ENCODE data around the gene MYOT. TPM values are rescaled to one million over a fixed set of nuclear protein-coding genes. Genes with fewer than 3 reads are reported as not detected.

MYOT gene
- total RNA-seq, 1 donor from 2014 or later: not detected

GRCh38 chr5:137888466-137888862, 20.8 kb downstream of the MYOT start:
- H3K36me3 Mint-ChIP-seq (ENCODE audit: unreplicated experiment): no peaks in the 10 kb centered on the region
- peaks cover 10% of the 10 kb centered on the region for H3K4me1 Mint-ChIP-seq (ENCODE audit: low read depth, unreplicated experiment)
- no peaks in the 10 kb centered on the region for H3K9me3 Mint-ChIP-seq (ENCODE audit: unreplicated experiment)
- H3K4me3 Mint-ChIP-seq (ENCODE audit: unreplicated experiment): peak overlapping the region; percentile 73
- no peak for DNase-seq
- TF ChIP-seq CTCF (IDR thresholded peaks at IDR 0.05; ENCODE audit: partially characterized antibody, unreplicated experiment): no peak
- H3K27me3 Mint-ChIP-seq (ENCODE audit: unreplicated experiment): no peaks in the 10 kb centered on the region
- peak overlapping the region; percentile 44 for H3K27ac Mint-ChIP-seq (ENCODE audit: unreplicated experiment)

- H3K27ac Mint-ChIP-seq (ENCODE audit: unreplicated experiment): peak within 1 kb of the TSS; percentile 44
- no peaks in the 10 kb centered on the region for H3K27me3 Mint-ChIP-seq (ENCODE audit: unreplicated experiment)
- H3K9me3 Mint-ChIP-seq (ENCODE audit: unreplicated experiment): no peaks in the 10 kb centered on the region
- no peak for TF ChIP-seq CTCF (IDR thresholded peaks at IDR 0.05; ENCODE audit: partially characterized antibody, unreplicated experiment)
- H3K4me1 Mint-ChIP-seq (ENCODE audit: low read depth, unreplicated experiment): peaks cover 10% of the 10 kb centered on the region
- H3K36me3 Mint-ChIP-seq (ENCODE audit: unreplicated experiment): no peaks in the 10 kb centered on the region
- peak within 1 kb of the TSS; percentile 73 for H3K4me3 Mint-ChIP-seq (ENCODE audit: unreplicated experiment)
- DNase-seq: peak; percentile 86
Measured at GRCh38 chr5:137888863-137889759, 21.5 kb downstream of the MYOT start, which contains the start of gene PKD2L2. Gene PKD2L2, plus strand, starts transcription at chr5:137889457. Its CDS starts 35 bp downstream, at chr5:137889492.

GRCh38 chr5:137890845-137891244, 23.2 kb downstream of the MYOT start:
- Mint-ChIP-seq H3K27ac (ENCODE audit: unreplicated experiment) (no peak overlapping the region), H3K4me1 (ENCODE audit: low read depth, unreplicated experiment) (peaks cover 10% of the 10 kb centered on the region)
- DNase-seq: no peak

GRCh38 chr5:137891849-137892248, 24.2 kb downstream of the MYOT start:
- DNase-seq: no peak
- Mint-ChIP-seq H3K9me3 (ENCODE audit: unreplicated experiment) (no peaks in the 10 kb centered on the region), H3K4me3 (ENCODE audit: unreplicated experiment) (no peak overlapping the region), H3K36me3 (ENCODE audit: unreplicated experiment) (no peaks in the 10 kb centered on the region), H3K4me1 (ENCODE audit: low read depth, unreplicated experiment) (peaks cover 6% of the 10 kb centered on the region), H3K27me3 (ENCODE audit: unreplicated experiment) (no peaks in the 10 kb centered on the region), H3K27ac (ENCODE audit: unreplicated experiment) (no peak overlapping the region)
- TF ChIP-seq CTCF (IDR thresholded peaks at IDR 0.05; ENCODE audit: partially characterized antibody, unreplicated experiment): peak; percentile 68

More at GRCh38 chr5:137890845-137891244, 23.2 kb downstream of the MYOT start:
- Mint-ChIP-seq H3K4me3 (ENCODE audit: unreplicated experiment) (no peak overlapping the region), H3K36me3 (ENCODE audit: unreplicated experiment) (no peaks in the 10 kb centered on the region), H3K27me3 (ENCODE audit: unreplicated experiment) (no peaks in the 10 kb centered on the region), H3K9me3 (ENCODE audit: unreplicated experiment) (no peaks in the 10 kb centered on the region)
- TF ChIP-seq CTCF (IDR thresholded peaks at IDR 0.05; ENCODE audit: partially characterized antibody, unreplicated experiment): no peak

GRCh38 chr5:137894586-137894985, 26.9 kb downstream of the MYOT start:
- Mint-ChIP-seq H3K9me3 (ENCODE audit: unreplicated experiment) (no peaks in the 10 kb centered on the region), H3K36me3 (ENCODE audit: unreplicated experiment) (no peaks in the 10 kb centered on the region), H3K27me3 (ENCODE audit: unreplicated experiment) (no peaks in the 10 kb centered on the region), H3K4me3 (ENCODE audit: unreplicated experiment) (no peak overlapping the region), H3K4me1 (ENCODE audit: low read depth, unreplicated experiment) (no peaks in the 10 kb centered on the region), H3K27ac (ENCODE audit: unreplicated experiment) (no peak overlapping the region)
- DNase-seq: no peak
- TF ChIP-seq CTCF (IDR thresholded peaks at IDR 0.05; ENCODE audit: partially characterized antibody, unreplicated experiment): no peak
